Fibroblast of the aortic adventitia (primary cell): ENCODE data around the gene SCUBE1. TPM values are rescaled to one million over a fixed set of nuclear protein-coding genes. Genes with fewer than 3 reads are reported as not detected.

Experiments
- DNase-seq: peaks from one replicate; pipeline ENCODE4 v3.0.0-alpha.2; 2010; ENCODE audit warnings: low read depth
- H3K4me3 ChIP-seq: 2 replicates; pipeline ENCODE4 v1.5.1; 2011; ENCODE audit warnings: low read depth, mild to moderate bottlenecking, control low read depth, low read length, moderate library complexity
- CTCF ChIP-seq: IDR thresholded peaks from 2 replicates; pipeline ENCODE4 v1.5.1; 2011; ENCODE audit warnings: mild to moderate bottlenecking, low read length, control low read depth, inconsistent platforms; ENCODE audit not compliant: insufficient read depth
- total RNA-seq: library from RNA; depleted of rRNA; stranded (reverse); fragments of >200 nt; gene quantifications from 2 replicates; pipeline ENCODE4 v1.2.3, GENCODE V29; 2012; ENCODE audit warnings: low replicate concordance

Gene SCUBE1
- total RNA-seq, 1 donor, result not detected

GRCh38 chr22:43163241-43163795 lies 179.9 kb downstream of the SCUBE1 start:
- no peak for TF ChIP-seq CTCF
- H3K4me3 ChIP-seq, result no peak overlapping the region
- DNase-seq, result no peak

- DNase-seq, result no peak
- no peak for TF ChIP-seq CTCF
- H3K4me3 ChIP-seq, result no peak overlapping the region
Measured at GRCh38 chr22:43162412-43163150, 180.6 kb downstream of the SCUBE1 start.

GRCh38 chr22:43160497-43161126 lies 182.6 kb downstream of the SCUBE1 start:
- TF ChIP-seq CTCF, result no peak
- DNase-seq, result no peak
- H3K4me3 ChIP-seq, result no peak overlapping the region

GRCh38 chr22:43159484-43160178 lies 183.5 kb downstream of the SCUBE1 start:
- TF ChIP-seq CTCF, result peak; percentile 23

GRCh38 chr22:43158778-43159483 lies 184.2 kb downstream of the SCUBE1 start:
- no peak for TF ChIP-seq CTCF
- no peak for DNase-seq
- no peak overlapping the region for H3K4me3 ChIP-seq

More at GRCh38 chr22:43159484-43160178, 183.5 kb downstream of the SCUBE1 start:
- H3K4me3 ChIP-seq, result no peak overlapping the region
- DNase-seq, result no peak

GRCh38 chr22:43157874-43158546 lies 185.2 kb downstream of the SCUBE1 start:
- no peak overlapping the region for H3K4me3 ChIP-seq
- no peak for DNase-seq
- TF ChIP-seq CTCF, result no peak
